GM18502 (cell line): Measurements from ENCODE around the gene TPM3.
"Not testable (repeated sequence)": the region's sequence is repeated elsewhere in the genome, so short reads cannot be mapped to it uniquely, and the experiment has no call there.

Experiments used
- ATAC-seq: cut with Tn5 transposase; IDR thresholded peaks from one replicate; pipeline ENCODE4 v1.9.1; 2021; ENCODE audit warnings: mild to moderate bottlenecking; ENCODE audit not compliant: unreplicated experiment, poor library complexity

TPM3 gene

DNA sequence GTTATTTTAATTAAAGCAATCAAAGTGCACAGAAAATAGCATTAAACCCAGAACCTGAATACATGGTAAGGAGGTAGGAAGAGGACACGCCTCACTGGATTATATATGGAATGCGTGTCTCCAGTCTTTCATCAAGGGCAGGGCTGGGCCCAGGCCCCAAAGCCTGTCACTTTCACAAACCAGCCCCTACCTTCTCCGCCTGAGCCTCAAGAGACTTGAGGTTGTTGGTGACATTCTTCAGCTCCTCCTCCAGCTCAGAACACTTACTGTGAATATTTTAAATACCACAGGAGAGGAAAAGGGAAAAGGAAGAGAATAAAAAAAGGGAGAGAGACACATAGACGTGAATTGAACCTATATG is 20.7 kb downstream of the TPM3 start:
- no peak for ATAC-seq

DNA sequence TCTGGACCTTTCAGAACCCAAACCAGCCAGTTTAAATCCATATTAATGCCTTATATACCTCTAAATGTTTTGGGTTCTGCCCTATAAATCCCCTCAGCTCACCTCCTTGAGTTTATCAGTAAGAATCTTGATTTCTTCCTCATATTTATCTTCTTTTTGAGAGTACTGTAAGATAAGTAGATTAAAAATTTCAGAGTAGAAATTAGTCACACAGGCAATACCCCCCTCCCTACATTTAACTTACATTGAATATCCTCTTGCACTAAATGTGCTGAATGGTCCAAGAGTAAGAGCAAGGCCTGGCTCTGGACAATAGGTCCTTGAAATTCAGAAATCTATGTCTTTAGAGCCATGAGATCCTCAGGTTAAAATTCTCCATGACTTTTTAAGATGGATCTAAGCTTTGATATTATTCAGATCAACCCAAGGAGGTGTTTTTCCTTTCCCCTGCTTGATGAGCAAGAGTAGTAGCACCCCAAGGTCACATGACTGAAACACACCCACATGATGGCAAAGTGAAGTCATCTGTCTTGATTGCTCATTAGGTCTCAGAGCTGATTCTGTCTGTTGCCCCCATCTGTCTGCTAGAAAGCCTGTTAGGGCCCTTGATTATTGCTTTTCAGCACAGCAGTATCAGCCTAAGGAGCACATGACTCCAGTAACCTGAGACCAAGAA is 21.2 kb downstream of the TPM3 start:
- no peak for ATAC-seq

DNA sequence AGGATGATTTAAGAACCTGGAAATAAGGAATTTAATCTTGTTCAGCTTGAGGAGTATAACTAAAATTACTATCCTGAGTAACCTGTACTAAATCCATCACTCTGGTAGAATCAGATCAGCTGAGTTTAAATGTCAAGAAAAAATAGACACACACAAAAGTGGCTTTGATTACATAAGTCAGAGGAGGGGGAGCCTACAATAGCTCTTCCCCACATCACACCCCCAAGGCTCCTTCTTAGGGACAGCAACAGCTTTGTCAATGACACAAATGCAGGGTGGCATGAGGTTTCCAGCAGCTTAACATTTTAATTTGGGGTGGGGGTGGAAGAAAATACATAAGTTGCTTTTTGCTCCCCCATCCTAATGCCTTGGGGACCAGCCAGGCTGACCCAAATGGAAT is 24.4 kb downstream of the TPM3 start:
- no peak for ATAC-seq

DNA sequence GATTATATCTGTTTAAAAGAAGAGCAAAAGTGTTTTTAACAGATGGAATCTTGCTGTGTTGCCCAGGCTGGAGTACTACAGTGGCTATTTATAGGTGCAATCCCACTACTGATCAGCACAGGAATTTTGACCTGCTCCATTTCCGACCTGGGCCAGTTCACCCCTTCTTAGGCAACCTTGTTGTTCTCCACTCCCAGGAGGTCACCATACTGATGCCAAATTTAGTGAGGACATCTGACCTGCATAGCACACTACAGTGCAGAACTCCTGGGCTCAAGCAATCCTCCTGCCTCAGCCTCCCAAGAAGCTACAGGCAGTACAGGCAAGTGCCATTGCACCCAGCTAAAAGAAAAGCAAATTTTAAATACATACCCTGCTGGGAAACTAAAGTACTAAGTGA is 25.7 kb downstream of the TPM3 start:
- ATAC-seq: no peak

DNA sequence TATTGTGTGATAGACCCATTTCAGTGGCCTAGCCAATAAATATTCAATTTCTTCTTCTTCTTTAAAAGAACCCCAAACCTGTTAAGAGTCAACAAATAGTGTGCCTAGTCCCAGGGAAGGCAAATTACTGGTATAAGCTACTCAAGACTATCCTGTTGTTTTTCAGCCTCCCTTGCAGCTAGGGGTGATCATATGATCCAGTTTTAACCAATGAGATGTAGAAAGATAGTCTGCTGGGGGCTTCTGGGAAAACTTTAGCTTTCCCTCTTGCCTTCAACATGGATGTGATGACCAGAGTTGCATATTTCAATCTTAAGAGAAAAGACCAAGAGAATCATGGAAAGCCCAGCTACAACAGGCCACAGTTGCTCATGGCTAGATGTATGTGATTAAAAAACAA is 32.3 kb downstream of the TPM3 start:
- no peak for ATAC-seq

DNA sequence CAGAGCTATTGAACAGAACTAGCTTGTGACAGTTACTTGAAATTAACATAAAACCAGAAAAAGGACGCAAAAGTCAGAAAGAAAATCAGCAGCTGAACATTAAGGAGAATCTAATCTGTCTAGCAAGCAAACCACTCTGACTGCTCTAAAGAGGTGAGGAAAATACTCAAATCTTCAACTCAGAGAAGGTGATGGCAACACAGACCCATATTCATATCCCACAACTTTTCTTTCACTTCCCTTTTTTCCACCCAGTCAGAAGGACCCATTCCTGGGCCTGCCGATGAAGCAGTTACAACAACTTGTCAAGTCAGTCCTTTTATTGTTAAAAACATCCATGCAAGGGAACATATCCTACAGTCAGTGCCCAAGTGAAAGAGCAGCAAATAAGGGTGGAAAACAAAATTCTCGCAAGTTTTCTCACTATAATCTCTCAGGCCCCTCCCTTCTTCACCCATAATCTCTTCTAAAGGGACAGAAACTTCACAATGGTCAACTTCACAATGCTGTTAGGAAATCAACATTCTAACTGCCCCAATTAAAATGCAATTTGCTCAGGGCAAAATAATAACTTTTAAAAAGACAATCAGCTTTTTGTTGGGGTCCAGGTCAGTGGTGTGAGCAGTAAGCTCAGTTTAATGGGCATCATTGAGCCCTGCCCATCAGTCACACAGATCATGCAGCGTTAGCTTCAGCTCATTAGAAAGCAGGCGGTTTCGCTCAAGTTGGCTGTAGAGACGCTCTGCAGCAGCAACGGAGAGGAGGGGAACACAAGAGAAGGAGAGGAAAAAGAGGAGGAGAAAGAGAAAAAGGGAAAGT is 33.4 kb downstream of the TPM3 start:
- ATAC-seq: no peak

GRCh38 chr1:154157520-154158306 is 34.2 kb downstream of the TPM3 start:
- peak; percentile 80 for ATAC-seq

DNA sequence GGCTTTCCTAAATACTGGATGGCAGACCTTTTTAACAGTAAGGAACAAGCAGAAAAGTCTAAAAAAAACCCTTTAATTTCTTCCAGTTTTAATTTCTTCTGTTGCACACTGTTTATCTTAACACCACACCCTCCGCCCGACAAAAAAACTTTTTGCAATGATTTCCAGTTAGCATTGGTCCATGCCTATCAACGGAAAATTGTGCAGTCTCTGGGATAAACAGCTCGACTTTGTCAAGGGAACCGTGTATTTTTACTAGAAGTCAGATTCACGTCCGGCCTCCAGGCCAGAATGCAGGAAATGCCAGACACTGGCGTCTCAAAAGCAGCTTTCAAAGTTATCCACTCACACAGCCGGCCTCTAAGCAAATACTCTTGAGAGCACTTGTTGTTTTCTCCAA is 36.6 kb downstream of the TPM3 start:
- no peak for ATAC-seq

GRCh38 chr1:154154534-154155191 is 37.2 kb downstream of the TPM3 start, which contains the start of gene NUP210L:
NUP210L (minus strand) TSS chr1:154155073.
- ATAC-seq: no peak

DNA sequence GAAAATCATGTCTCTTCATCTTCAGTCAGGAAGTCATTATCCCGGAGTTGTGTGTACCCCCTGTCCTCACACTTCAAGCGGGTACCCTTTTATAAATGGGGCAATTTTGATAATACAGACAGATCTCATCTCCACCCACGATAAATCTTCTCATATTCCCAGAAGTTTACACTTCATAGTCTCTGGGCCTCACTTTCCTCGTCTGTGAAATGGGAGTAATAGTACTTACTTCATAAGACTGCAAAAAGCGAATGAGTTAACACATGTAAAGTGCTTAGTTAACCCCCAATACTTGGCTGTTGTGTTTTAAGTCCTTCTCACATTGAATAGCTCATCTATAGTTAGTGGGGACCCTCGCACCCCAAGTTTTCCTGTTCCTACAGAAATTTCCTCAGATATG is 37.8 kb downstream of the TPM3 start:
- no peak for ATAC-seq

DNA sequence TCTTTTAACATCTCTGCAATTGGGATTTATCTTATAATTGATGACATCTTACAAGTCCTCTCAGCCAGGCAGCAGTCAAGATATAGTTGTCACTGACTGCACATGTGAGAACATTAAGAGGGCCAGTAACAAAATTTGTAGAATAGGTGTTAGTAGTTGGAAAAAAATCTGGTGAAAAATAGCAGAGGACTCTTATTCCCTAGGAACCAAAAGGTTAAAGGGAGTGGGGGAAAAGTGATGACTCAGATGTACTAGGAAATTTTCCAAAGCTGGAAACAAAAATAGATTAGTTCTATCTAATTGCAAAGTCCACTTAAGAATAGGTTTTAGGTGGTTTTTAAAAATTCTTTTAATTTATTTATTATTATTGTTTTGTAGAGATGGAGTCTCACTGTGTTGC is 40.6 kb downstream of the TPM3 start:
- ATAC-seq: no peak

DNA sequence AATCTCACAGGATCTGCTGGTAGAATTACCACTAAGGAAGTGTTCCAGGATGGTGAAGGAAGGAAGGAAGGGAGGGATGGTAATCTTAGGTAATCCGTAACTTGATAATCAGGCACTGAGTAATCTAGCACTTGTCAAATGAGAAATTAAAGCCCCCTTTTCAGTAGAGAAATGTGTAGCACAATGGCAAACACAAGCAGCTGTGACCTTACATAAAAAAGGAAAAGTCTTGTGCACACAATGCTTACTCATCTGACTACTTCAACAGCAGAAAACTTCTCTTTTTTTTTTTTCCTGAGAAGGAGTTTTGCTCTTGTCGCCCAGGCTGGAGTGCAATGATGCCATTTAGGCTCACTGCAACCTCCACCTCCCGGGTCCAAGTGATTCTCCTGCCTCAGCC is 43.1 kb downstream of the TPM3 start:
- no peak for ATAC-seq

- ATAC-seq: not testable (repeated sequence)
These were observed 44.4 kb downstream of the TPM3 start for GRCh38 chr1:154147505-154147904.

DNA sequence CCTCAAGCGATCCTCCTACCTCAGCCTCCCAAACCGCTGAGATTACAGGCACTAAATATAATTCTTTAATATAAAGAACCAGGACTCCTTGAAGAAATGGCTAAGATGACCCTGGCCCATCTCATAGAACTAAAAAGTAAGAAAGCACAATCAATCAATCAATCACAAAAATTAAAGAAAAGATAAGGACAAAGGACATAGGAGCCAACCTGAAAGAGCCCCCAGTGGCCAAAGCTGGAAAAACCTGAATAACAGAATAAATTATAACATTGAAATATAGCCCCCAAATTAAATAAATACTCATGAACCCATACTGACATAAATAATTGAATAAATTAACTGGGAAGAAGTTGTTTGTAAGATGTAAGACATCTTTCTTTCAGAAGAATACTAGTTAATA is 45.9 kb downstream of the TPM3 start:
- ATAC-seq: no peak

GRCh38 chr1:154142358-154142757 is 49.5 kb downstream of the TPM3 start:
- no peak for ATAC-seq

DNA sequence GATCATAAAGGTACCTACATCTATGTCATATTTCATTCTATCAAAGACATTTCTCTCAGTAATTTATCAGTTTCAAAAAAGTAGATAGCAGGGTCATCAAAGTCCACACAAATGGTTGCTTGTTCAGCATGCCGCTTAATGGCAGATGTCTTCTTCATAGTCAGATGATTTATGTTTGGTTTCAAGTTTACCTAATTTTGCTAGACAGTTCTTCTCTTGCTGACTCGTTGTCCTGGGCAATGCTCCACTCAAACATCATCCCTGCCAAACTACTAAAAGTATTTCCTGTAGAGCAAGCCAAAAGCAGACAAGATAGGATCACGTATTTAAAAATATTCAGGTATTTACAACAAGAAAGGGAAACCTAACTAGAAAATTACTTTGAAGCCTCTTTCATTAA is 50.7 kb downstream of the TPM3 start:
- ATAC-seq: no peak

DNA sequence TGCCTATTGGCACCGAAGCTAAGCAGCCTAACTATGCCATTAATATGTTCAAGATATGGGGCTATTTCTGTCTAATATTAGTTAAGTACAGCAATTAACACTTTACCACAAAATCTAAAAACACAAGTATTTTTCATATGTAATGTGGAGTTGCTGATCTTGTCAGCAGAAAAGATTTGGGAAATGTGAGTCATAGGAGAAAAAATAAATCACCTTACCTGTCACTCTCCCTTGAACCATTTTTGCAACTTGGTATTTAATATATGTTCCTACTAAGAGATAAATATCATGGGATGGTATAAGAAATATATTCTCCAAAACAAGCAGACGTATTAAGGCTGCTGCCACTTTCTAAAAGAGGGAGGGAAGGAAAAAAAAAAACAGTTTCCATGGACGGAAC is 54.0 kb downstream of the TPM3 start:
- ATAC-seq: no peak

DNA sequence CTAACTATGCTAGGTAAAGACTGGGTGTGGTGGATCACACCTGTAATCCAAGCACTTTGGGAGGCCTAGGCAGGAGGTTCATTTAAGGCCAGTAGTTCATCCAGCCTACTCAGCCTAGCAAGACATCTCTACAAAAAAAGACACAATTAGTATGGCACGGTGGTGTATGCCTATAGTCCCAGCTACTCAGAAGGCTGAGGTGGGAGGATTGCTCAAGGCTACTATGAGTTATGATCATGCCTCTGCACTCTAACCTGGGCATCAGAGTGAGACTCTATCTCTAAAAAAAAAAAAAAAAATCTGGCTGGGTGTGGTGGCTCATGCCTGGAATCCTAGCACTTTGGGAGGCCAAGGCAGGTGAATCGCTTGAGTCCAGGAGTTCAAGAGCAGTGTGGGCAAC is 58.6 kb downstream of the TPM3 start:
- ATAC-seq: no peak

- no peak for ATAC-seq
These were observed 62.4 kb downstream of the TPM3 start for GRCh38 chr1:154129391-154129970.

- ATAC-seq: not testable (repeated sequence)
These were observed 68.7 kb downstream of the TPM3 start for GRCh38 chr1:154123205-154123604.
